ENCODE results near the gene ERG. TPM values are rescaled to one million over a fixed set of nuclear protein-coding genes. Genes with fewer than 3 reads are reported as not detected.

Gene ERG
- total and polyA plus RNA-seq, 2 of the 8 experiments (the other 6 are each of a cell fraction or from before 2014, with no cell fraction given): 1.0 to 3.0 TPM

DNA sequence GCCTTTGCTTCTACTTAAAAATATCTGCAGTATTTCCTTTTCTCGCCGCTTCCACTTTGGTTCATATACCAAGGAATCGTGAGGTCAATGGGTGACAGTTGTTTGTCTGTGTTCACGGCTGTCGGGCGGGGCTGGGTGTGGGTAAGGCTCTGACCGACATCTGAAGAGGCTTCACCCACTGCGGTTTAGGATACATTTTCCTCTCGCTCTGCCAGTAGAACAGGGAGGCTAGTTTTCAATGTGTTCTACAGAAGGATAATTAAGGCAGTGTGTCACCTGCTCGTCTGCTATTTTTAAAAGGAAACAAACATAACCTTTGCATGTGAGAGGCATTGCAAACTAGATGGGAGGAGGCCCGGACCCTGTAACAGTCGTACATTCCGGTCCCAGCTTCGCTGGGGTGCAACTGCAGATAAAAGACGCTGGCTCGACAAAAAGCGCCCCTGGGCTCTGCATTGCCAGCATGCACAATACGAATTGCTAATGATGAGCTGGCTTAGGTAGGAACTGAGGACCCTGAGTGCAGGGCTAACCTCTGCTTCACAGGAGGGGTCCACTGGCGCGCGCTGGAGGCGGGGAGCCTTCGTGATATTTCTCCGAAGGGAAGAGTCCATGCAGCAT is 8.5 kb upstream of the ERG start:
- CTCF ChIA-PET (ENCODE audit: partially characterized antibody): interaction anchor here (1.2 kb wide), 1 partner anchor 631 kb away, joined by 3 read pairs; no protein-coding TSS in a partner anchor

More for the DNA sequence above, 8.5 kb upstream of the ERG start:
- peaks cover 1 to 7% (median 4%) of the 10 kb centered on the region in 4 experiments; a peak in 5 of 7 replicates for H3K4me1 ChIP-seq (replicated peaks in 1 of 4; ENCODE audit: control insufficient read depth in 3 of 4, insufficient read depth in 4 of 4, low read length in 3 of 4)
- WGBS, 2 experiments (ENCODE audit: extremely low coverage in 1 of 2, insufficient coverage in 1 of 2, insufficient read length in 1 of 2, insufficient replicate concordance in 2 of 2, low coverage in 1 of 2, low lambda C conversion rate in 2 of 2, missing lambda C conversion rate in 1 of 2): 69% methylated on average over 24 of the region's 24 CpGs; no CpG with 5 or more reads in 1 of the 2 experiments
- no peak overlapping the region for H2AFZ ChIP-seq (ENCODE audit: low read length)
- no peak overlapping the region for H2BK5ac ChIP-seq (ENCODE audit: low read depth, low read length)
- H3K27me3 ChIP-seq (replicated peaks in 1 of 4; ENCODE audit: control insufficient read depth in 3 of 4, extremely low read depth in 1 of 4, insufficient read depth in 3 of 4, low read length in 3 of 4): no peaks in the 10 kb centered on the region
- H3K56ac ChIP-seq (replicated peaks; ENCODE audit: insufficient read length, low read depth, low read length): no peak overlapping the region
- H3K4ac ChIP-seq (replicated peaks; ENCODE audit: insufficient read length, low read depth, low read length): no peak overlapping the region
- no peak overlapping the region for H4K8ac ChIP-seq (ENCODE audit: extremely low read depth, insufficient read depth, low read length)
- no peak overlapping the region for H4K5ac ChIP-seq (ENCODE audit: insufficient read length, low read depth, low read length)
- no peak for FAIRE-seq
- no peak overlapping the region for H2AK5ac ChIP-seq (ENCODE audit: low read depth, low read length)
- H2BK15ac ChIP-seq (ENCODE audit: low read length): no peak overlapping the region
- no peaks in the 10 kb centered on the region for H3K79me2 ChIP-seq (ENCODE audit: control insufficient read depth in 1 of 2, insufficient read depth in 2 of 2, low read length in 2 of 2)
- H3K14ac ChIP-seq (ENCODE audit: insufficient read length): no peak overlapping the region
- DNase-seq (ENCODE audit: low read depth in 1 of 2, low spot score in 2 of 2): no peak
- no peaks in the 10 kb centered on the region for H3K79me1 ChIP-seq (ENCODE audit: low read depth, low read length)
- no peaks in the 10 kb centered on the region for H3K36me3 ChIP-seq (ENCODE audit: control insufficient read depth in 2 of 4, insufficient read depth in 4 of 4, low read length in 3 of 4)
- H2BK20ac ChIP-seq (ENCODE audit: low read length): 0 out of 2 replicates have a peak overlapping the region, but pooled peaks have one; percentile 25
- H3K23me2 ChIP-seq (ENCODE audit: low read depth, low read length): peaks cover 2% of the 10 kb centered on the region; the same call in 1 of the 2 replicates
- H3K27ac ChIP-seq (ENCODE audit: low read depth, low read length): no peak overlapping the region
- H3K18ac ChIP-seq (ENCODE audit: extremely low read depth, low read length): no peak overlapping the region
- TF ChIP-seq SAP30 (IDR thresholded peaks at IDR 0.05; ENCODE audit: insufficient read depth, insufficient replicate concordance, low read length): no peak
- 0 out of 2 replicates have a peak, but pooled peaks have one; percentile 2 for TF ChIP-seq MAFK (IDR thresholded peaks at IDR 0.05; ENCODE audit: low read depth, low read length)
- no peak for TF ChIP-seq BCL11A (IDR thresholded peaks at IDR 0.05; ENCODE audit: low read depth in 2 of 2, low read length in 2 of 2)
- no peak for TF ChIP-seq EZH2 (IDR thresholded peaks at IDR 0.05; ENCODE audit: low read depth, low read length, severe bottlenecking)
- TF ChIP-seq CHD1 (IDR thresholded peaks at IDR 0.05; ENCODE audit: low read depth, low read length): no peak
- no peak for TF ChIP-seq KDM1A (IDR thresholded peaks at IDR 0.05; ENCODE audit: borderline replicate concordance, low read length)
- TF ChIP-seq, protein P1, sequence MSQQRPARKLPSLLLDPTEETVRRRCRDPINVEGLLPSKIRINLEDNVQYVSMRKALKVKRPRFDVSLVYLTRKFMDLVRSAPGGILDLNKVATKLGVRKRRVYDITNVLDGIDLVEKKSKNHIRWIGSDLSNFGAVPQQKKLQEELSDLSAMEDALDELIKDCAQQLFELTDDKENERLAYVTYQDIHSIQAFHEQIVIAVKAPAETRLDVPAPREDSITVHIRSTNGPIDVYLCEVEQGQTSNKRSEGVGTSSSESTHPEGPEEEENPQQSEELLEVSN (IDR thresholded peaks at IDR 0.05): no peak
- no peak for TF ChIP-seq NANOG (IDR thresholded peaks at IDR 0.05; ENCODE audit: insufficient read depth, low read depth, low read length, poor library complexity, severe bottlenecking)
- no peak for TF ChIP-seq CREB1 (IDR thresholded peaks at IDR 0.05)
- no peaks in the 10 kb centered on the region for H4K20me1 ChIP-seq (replicated peaks in 1 of 2; ENCODE audit: control insufficient read depth in 1 of 2, insufficient read depth in 2 of 2, low read length in 2 of 2)
- no peak overlapping the region for H3K23ac ChIP-seq (ENCODE audit: insufficient read length)
- POLR2A ChIA-PET (ENCODE audit: partially characterized antibody): no interaction called here
- no peak overlapping the region for H3K4me3 ChIP-seq (ENCODE audit: extremely low read depth in 1 of 4, insufficient read depth in 2 of 4, low read depth in 3 of 4, low read length in 4 of 4)
- no peak overlapping the region for H2BK120ac ChIP-seq (replicated peaks; ENCODE audit: low read depth, low read length)
- no peak overlapping the region for H4K91ac ChIP-seq (replicated peaks; ENCODE audit: insufficient read length, low read length)
- H3K9me3 ChIP-seq (ENCODE audit: insufficient read depth in 2 of 2, low read depth in 1 of 2, low read length in 1 of 2): no peaks in the 10 kb centered on the region
- H3K4me2 ChIP-seq (ENCODE audit: insufficient read depth in 1 of 2, low read depth in 2 of 2, low read length in 2 of 2): peak overlapping the region in 1 of 2 experiments; percentile 25; a peak in 1 of 4 replicates
- no peak overlapping the region for H3K9ac ChIP-seq (replicated peaks in 1 of 4; ENCODE audit: extremely low read depth in 1 of 4, low read depth in 3 of 4, low read length in 3 of 4)
- peak overlapping the region; percentile 34; the same call in 1 of the 2 replicates for H2BK12ac ChIP-seq (ENCODE audit: low read depth, low read length)

All from H1 (cell line).